ENCODE results near the gene FMO2. TPM values are rescaled to one million over a fixed set of nuclear protein-coding genes. Genes with fewer than 3 reads are reported as not detected.

The FMO2 gene
- total RNA-seq, 1 donor from 2014 or later = not detected

DNA sequence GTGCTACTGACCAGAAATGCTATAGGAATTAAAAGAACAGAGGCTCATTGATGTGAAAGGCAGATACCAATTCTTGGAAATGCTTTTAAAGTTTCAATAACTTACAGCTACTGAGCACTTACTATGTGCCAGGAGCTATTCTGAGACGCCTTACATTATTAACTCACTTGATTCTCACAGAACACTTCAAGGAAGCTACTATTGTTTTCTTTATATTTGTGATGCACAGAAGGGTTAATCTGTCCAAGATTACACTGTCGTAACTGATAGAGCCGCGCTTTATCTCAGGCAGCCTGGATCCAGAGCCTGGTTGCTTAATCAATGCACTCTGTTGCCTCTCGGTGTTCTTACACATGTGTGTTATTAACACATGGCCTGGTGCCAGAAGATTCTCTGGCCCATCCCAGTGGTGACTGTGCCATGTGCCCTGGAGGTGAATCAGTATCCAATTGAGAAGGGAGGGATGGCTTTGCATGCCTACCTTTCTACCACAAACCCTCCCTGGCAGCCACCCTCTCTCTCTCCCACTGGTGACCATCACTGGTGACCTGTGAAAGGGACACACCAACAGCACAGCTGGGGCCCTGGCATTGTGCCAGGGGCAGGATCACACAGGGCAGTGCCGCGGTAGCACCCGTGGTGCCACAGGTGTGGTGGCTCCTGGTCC, 72.0 kb downstream of the FMO2 start:
- intact Hi-C loops (cut with micrococcal nuclease) = no loop called here

DNA sequence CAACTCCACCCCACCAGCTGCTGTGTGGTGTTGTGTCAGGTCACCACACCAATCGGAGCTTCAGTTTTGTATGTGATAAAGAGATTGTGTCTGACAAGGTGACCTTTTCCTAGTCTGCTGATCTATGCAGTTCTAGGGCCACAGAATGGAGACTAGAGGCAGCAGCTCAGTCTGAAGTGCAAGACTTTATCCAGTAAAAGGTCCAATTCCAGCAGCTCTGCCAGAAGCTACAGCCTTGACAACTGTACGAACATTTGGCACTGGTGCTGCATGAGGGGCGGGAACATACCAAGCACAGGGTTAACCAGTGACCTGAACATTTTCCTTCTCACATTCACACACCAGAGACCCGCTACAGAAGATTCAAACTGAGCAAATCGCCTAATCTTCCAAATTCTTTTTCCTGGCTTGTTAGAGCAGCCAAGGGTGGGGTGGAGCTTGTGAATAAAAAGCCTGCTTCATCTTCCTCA, 72.5 kb downstream of the FMO2 start:
- intact Hi-C loops (cut with micrococcal nuclease) = no loop called here

DNA sequence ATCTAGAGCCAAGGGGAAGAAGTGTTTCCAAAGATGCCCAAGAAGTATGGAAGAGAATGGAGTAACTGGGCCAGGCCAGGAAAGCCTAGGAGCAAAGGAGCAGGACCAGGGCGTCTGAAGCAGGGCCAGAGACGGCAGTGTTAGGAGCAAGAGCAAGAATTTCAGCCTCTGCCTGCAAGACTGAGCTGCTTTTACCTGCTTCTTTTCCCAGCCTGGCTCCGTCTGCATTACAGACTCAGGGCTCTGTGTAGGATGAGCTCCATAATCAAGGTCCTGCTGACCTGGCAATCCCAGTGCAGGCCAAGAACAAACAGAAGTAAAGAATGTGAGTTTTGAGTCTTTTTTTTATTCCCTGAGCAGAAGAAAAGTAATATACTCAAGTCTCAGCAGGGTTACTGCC, 73.3 kb downstream of the FMO2 start:
- intact Hi-C loops (cut with micrococcal nuclease) = no loop called here

DNA sequence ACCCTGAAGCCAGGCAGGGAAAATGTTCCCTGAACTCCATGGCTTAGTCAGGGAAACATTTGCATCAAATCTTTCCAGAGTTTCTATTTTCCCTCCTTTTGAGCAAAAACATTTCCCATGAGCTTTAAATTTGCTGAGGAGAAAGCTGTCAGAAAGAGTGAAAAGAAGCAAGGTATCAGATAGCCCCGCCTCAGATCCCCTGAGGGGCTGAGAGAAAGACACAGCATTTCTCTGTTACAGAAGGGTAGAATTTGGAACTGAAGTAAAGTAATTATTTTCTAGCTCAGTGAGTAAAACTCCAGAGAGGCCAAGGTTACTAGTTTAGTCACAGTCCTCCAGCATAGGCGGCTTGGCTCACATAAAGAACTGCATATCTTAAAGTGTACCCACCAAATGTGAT, 73.8 kb downstream of the FMO2 start:
- intact Hi-C loops (cut with micrococcal nuclease) = no loop called here

Other genes with a start within 250 kb of the FMO2 start
- gene MROH9, start 249.8 kb upstream of the FMO2 start, total RNA-seq = not detected in 2 replicates
- not detected in 2 replicates for gene FMO3, start 94.4 kb upstream of the FMO2 start, total RNA-seq
- not detected in 2 replicates for gene FMO1, start 63.2 kb downstream of the FMO2 start, total RNA-seq
- gene FMO4, start 128.9 kb downstream of the FMO2 start, total RNA-seq = 0.85 and 1.3 TPM in 2 replicates